Thyroid gland (tissue), 4 donors: ENCODE measurements around the gene SIX3.

Experiments
- CTCF ChIP-seq, 6 experiments: fragments of 200-600 bp in 3 of 6; fragments of 450-650 bp in 3 of 6; sonication (generic) in 3 of 6; IDR thresholded peaks; one replicate each; pipeline ENCODE4 v1.5.1; 2016 to 2019; ENCODE audit warnings: antibody characterized with exemption in 6 of 6, mild to moderate bottlenecking in 2 of 6, inconsistent platforms in 1 of 6, moderate library complexity in 1 of 6
- POLR2A ChIP-seq, 2 donors: fragments of 450-650 bp; IDR thresholded peaks; one replicate each; pipeline ENCODE4 v1.6.1; 2017; ENCODE audit warnings: antibody characterized with exemption in 2 of 2, mild to moderate bottlenecking in 2 of 2, moderate library complexity in 1 of 2

- TF ChIP-seq CTCF (IDR thresholded peaks at IDR 0.05) (no peak), POLR2A (IDR thresholded peaks at IDR 0.05) (no peak)
Observed at GRCh38 chr2:44931198-44931780, 10.2 kb upstream of the SIX3 start.
